ENCODE data around the gene APRT.

Gene APRT

GRCh38 chr16:88778271-88778525, 33.5 kb downstream of the APRT start:
- Histone ChIP-seq H3K9me3 (ENCODE audit: low read length) (no peaks in the 10 kb centered on the region), H3K4me3 (ENCODE audit: low read depth, low read length, poor library complexity, severe bottlenecking) (no peak overlapping the region), H3K79me2 (ENCODE audit: insufficient read depth, low read length) (no peaks in the 10 kb centered on the region), H3K36me3 (ENCODE audit: insufficient read depth, low read length) (no peaks in the 10 kb centered on the region), H3K9me2 (ENCODE audit: low read depth, low read length) (no peaks in the 10 kb centered on the region), H3K9ac (ENCODE audit: low read length) (no peak overlapping the region), H3K4me2 (ENCODE audit: low read length) (no peak overlapping the region), H3K27ac (ENCODE audit: low read depth, low read length, poor library complexity, severe bottlenecking) (no peak overlapping the region), H3K4me1 (ENCODE audit: insufficient read depth, low read length, severe bottlenecking) (peaks cover 8% of the 10 kb centered on the region), H3K27me3 (ENCODE audit: insufficient read depth, low read length) (peaks cover 4% of the 10 kb centered on the region; the same call in 1 of the 2 replicates), H2AFZ (ENCODE audit: low read length) (no peak overlapping the region), H3F3A (ENCODE audit: insufficient read depth, low read length) (peaks cover 2% of the 10 kb centered on the region; the same call in 1 of the 2 replicates), H4K20me1 (ENCODE audit: insufficient read depth, low read length) (no peaks in the 10 kb centered on the region)
- TF ChIP-seq EZH2 (IDR thresholded peaks at IDR 0.05; ENCODE audit: borderline replicate concordance, low read length) = no peak
- TF ChIP-seq, protein P1, sequence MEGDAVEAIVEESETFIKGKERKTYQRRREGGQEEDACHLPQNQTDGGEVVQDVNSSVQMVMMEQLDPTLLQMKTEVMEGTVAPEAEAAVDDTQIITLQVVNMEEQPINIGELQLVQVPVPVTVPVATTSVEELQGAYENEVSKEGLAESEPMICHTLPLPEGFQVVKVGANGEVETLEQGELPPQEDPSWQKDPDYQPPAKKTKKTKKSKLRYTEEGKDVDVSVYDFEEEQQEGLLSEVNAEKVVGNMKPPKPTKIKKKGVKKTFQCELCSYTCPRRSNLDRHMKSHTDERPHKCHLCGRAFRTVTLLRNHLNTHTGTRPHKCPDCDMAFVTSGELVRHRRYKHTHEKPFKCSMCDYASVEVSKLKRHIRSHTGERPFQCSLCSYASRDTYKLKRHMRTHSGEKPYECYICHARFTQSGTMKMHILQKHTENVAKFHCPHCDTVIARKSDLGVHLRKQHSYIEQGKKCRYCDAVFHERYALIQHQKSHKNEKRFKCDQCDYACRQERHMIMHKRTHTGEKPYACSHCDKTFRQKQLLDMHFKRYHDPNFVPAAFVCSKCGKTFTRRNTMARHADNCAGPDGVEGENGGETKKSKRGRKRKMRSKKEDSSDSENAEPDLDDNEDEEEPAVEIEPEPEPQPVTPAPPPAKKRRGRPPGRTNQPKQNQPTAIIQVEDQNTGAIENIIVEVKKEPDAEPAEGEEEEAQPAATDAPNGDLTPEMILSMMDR (IDR thresholded peaks at IDR 0.05; ENCODE audit: low read length) = no peak

GRCh38 chr16:88777471-88778270, 34.1 kb downstream of the APRT start:
- Histone ChIP-seq H3K9ac (ENCODE audit: low read length) (no peak overlapping the region), H3K9me3 (ENCODE audit: low read length) (no peaks in the 10 kb centered on the region), H3K36me3 (ENCODE audit: insufficient read depth, low read length) (no peaks in the 10 kb centered on the region), H3K9me2 (ENCODE audit: low read depth, low read length) (no peaks in the 10 kb centered on the region), H3K4me2 (ENCODE audit: low read length) (no peak overlapping the region), H3K27me3 (ENCODE audit: insufficient read depth, low read length) (peaks cover 3% of the 10 kb centered on the region; the same call in 1 of the 2 replicates), H4K20me1 (ENCODE audit: insufficient read depth, low read length) (no peaks in the 10 kb centered on the region), H3K27ac (ENCODE audit: low read depth, low read length, poor library complexity, severe bottlenecking) (no peak overlapping the region), H3K4me1 (ENCODE audit: insufficient read depth, low read length, severe bottlenecking) (peaks cover 5% of the 10 kb centered on the region), H3F3A (ENCODE audit: insufficient read depth, low read length) (no peaks in the 10 kb centered on the region), H2AFZ (ENCODE audit: low read length) (no peak overlapping the region), H3K79me2 (ENCODE audit: insufficient read depth, low read length) (no peaks in the 10 kb centered on the region), H3K4me3 (ENCODE audit: low read depth, low read length, poor library complexity, severe bottlenecking) (no peak overlapping the region)
- no peak for TF ChIP-seq EZH2 (IDR thresholded peaks at IDR 0.05; ENCODE audit: borderline replicate concordance, low read length)
- TF ChIP-seq, protein P1 (IDR thresholded peaks at IDR 0.05; ENCODE audit: low read length) = no peak

- no peak overlapping the region for H3K4me3 ChIP-seq (ENCODE audit: low read depth, low read length, poor library complexity, severe bottlenecking)
- no peak overlapping the region for H2AFZ ChIP-seq (ENCODE audit: low read length)
- no peak overlapping the region for H3K4me2 ChIP-seq (ENCODE audit: low read length)
- H3K9ac ChIP-seq (ENCODE audit: low read length) = no peak overlapping the region
- H3K27ac ChIP-seq (ENCODE audit: low read depth, low read length, poor library complexity, severe bottlenecking) = no peak overlapping the region
- H3K4me1 ChIP-seq (ENCODE audit: insufficient read depth, low read length, severe bottlenecking) = peaks cover 8% of the 10 kb centered on the region
- peaks cover 3% of the 10 kb centered on the region; the same call in 1 of the 2 replicates for H3K27me3 ChIP-seq (ENCODE audit: insufficient read depth, low read length)
- no peaks in the 10 kb centered on the region for H3K9me2 ChIP-seq (ENCODE audit: low read depth, low read length)
- no peaks in the 10 kb centered on the region for H3F3A ChIP-seq (ENCODE audit: insufficient read depth, low read length)
- H3K79me2 ChIP-seq (ENCODE audit: insufficient read depth, low read length) = no peaks in the 10 kb centered on the region
- TF ChIP-seq EZH2 (IDR thresholded peaks at IDR 0.05; ENCODE audit: borderline replicate concordance, low read length) = no peak
- TF ChIP-seq, protein P1 (IDR thresholded peaks at IDR 0.05; ENCODE audit: low read length) = no peak
- no peaks in the 10 kb centered on the region for H4K20me1 ChIP-seq (ENCODE audit: insufficient read depth, low read length)
- H3K9me3 ChIP-seq (ENCODE audit: low read length) = no peaks in the 10 kb centered on the region
- no peaks in the 10 kb centered on the region for H3K36me3 ChIP-seq (ENCODE audit: insufficient read depth, low read length)
Observed at GRCh38 chr16:88775825-88776224, 35.9 kb downstream of the APRT start.

Measured in OCI-LY1 (cell line).